ENCODE measurements around the gene FRAS1. TPM values are rescaled to one million over a fixed set of nuclear protein-coding genes. Genes with fewer than 3 reads are reported as not detected.

The FRAS1 gene
- total RNA-seq, 1 donor from 2014 or later, result 18.9 TPM

GRCh38 chr4:78218260-78218659 is 161.1 kb downstream of the FRAS1 start:
- H3K36me3 Mint-ChIP-seq (ENCODE audit: low read depth), result no peaks in the 10 kb centered on the region
- no peak overlapping the region for H3K4me3 Mint-ChIP-seq (ENCODE audit: unreplicated experiment)
- no peaks in the 10 kb centered on the region for H3K9me3 Mint-ChIP-seq (ENCODE audit: low read depth)
- peaks cover 3% of the 10 kb centered on the region for H3K4me1 Mint-ChIP-seq (ENCODE audit: low read depth)
- no peak for TF ChIP-seq CTCF (IDR thresholded peaks at IDR 0.05)
- no peaks in the 10 kb centered on the region for H3K27me3 Mint-ChIP-seq (ENCODE audit: low read depth)
- no peak overlapping the region for H3K27ac Mint-ChIP-seq (ENCODE audit: unreplicated experiment)
- no peak for DNase-seq (ENCODE audit: low spot score)

GRCh38 chr4:78219825-78220224 is 162.7 kb downstream of the FRAS1 start:
- Mint-ChIP-seq H3K4me3 (ENCODE audit: unreplicated experiment) (no peak overlapping the region), H3K36me3 (ENCODE audit: low read depth) (no peaks in the 10 kb centered on the region), H3K4me1 (ENCODE audit: low read depth) (peaks cover 3% of the 10 kb centered on the region), H3K27me3 (ENCODE audit: low read depth) (no peaks in the 10 kb centered on the region), H3K9me3 (ENCODE audit: low read depth) (no peaks in the 10 kb centered on the region), H3K27ac (ENCODE audit: unreplicated experiment) (no peak overlapping the region)
- TF ChIP-seq CTCF (IDR thresholded peaks at IDR 0.05), result no peak
- no peak for DNase-seq (ENCODE audit: low spot score)

- Mint-ChIP-seq H3K4me1 (ENCODE audit: low read depth) (peaks cover 3% of the 10 kb centered on the region), H3K27ac (ENCODE audit: unreplicated experiment) (no peak overlapping the region)
Measured at GRCh38 chr4:78220283-78220682, 163.2 kb downstream of the FRAS1 start.

GRCh38 chr4:78222575-78223186 is 165.6 kb downstream of the FRAS1 start:
- peaks cover 18% of the 10 kb centered on the region for H3K9me3 Mint-ChIP-seq (ENCODE audit: low read depth)
- H3K27me3 Mint-ChIP-seq (ENCODE audit: low read depth), result no peaks in the 10 kb centered on the region
- DNase-seq (ENCODE audit: low spot score), result no peak
- no peak overlapping the region for H3K27ac Mint-ChIP-seq (ENCODE audit: unreplicated experiment)
- TF ChIP-seq CTCF (IDR thresholded peaks at IDR 0.05), result no peak
- peaks cover 3% of the 10 kb centered on the region for H3K4me1 Mint-ChIP-seq (ENCODE audit: low read depth)
- no peak overlapping the region for H3K4me3 Mint-ChIP-seq (ENCODE audit: unreplicated experiment)
- peaks cover 7% of the 10 kb centered on the region for H3K36me3 Mint-ChIP-seq (ENCODE audit: low read depth)

More at GRCh38 chr4:78220283-78220682, 163.2 kb downstream of the FRAS1 start:
- TF ChIP-seq CTCF (IDR thresholded peaks at IDR 0.05), result no peak
- Mint-ChIP-seq H3K9me3 (ENCODE audit: low read depth) (no peaks in the 10 kb centered on the region), H3K4me3 (ENCODE audit: unreplicated experiment) (no peak overlapping the region), H3K27me3 (ENCODE audit: low read depth) (no peaks in the 10 kb centered on the region), H3K36me3 (ENCODE audit: low read depth) (no peaks in the 10 kb centered on the region)
- DNase-seq (ENCODE audit: low spot score), result no peak

- peaks cover 18% of the 10 kb centered on the region for H3K9me3 Mint-ChIP-seq (ENCODE audit: low read depth)
- TF ChIP-seq CTCF (IDR thresholded peaks at IDR 0.05), result no peak
- peaks cover 7% of the 10 kb centered on the region for H3K36me3 Mint-ChIP-seq (ENCODE audit: low read depth)
- H3K27ac Mint-ChIP-seq (ENCODE audit: unreplicated experiment), result no peak overlapping the region
- H3K4me1 Mint-ChIP-seq (ENCODE audit: low read depth), result peaks cover 3% of the 10 kb centered on the region
- H3K27me3 Mint-ChIP-seq (ENCODE audit: low read depth), result no peaks in the 10 kb centered on the region
- no peak for DNase-seq (ENCODE audit: low spot score)
- H3K4me3 Mint-ChIP-seq (ENCODE audit: unreplicated experiment), result no peak overlapping the region
Measured at GRCh38 chr4:78225236-78225635, 168.1 kb downstream of the FRAS1 start.
